ENCODE measurements around the gene CPNE1. TPM values are rescaled to one million over a fixed set of nuclear protein-coding genes. Genes with fewer than 3 reads are reported as not detected.

The CPNE1 gene
- total and polyA plus RNA-seq, 12 donors, result 63.9 to 464 (median 160) TPM

Small RNA genes lying within 50 kb of the gene (small RNA-seq; reads per million reads assigned to genes)
- gene RNU6-759P, result 0 reads per million in 2 donors
- 0 reads per million in 2 donors for gene RPL37P1

Other genes starting within 250 kb of the CPNE1 start
- under 1 TPM in 4 of 9 donors, not detected in 5; 0.16 to 0.28 (median 0.21) TPM for gene GDF5, start 226.7 kb downstream of the CPNE1 start, total RNA-seq
- gene GDF5, start 226.7 kb downstream of the CPNE1 start, polyA plus RNA-seq, result under 1 TPM in 2 of 3 donors, not detected in 1; 0.13 to 0.16 TPM
- gene CEP250, start 209.3 kb downstream of the CPNE1 start, total RNA-seq, result 10 to 100 TPM; 14.1 to 36.9 (median 26.4) TPM
- 10 to 100 TPM; 12.6 to 49.8 (median 15.2) TPM for gene CEP250, start 209.3 kb downstream of the CPNE1 start, polyA plus RNA-seq
- gene C20orf173, start 135.2 kb downstream of the CPNE1 start, total RNA-seq, result not detected
- gene C20orf173, start 135.2 kb downstream of the CPNE1 start, polyA plus RNA-seq, result not detected
- gene ERGIC3, start 122.8 kb downstream of the CPNE1 start, total RNA-seq, result 100 to 1,000 TPM; 233 to 386 (median 275) TPM
- 100 to 1,000 TPM; 217 to 351 (median 221) TPM for gene ERGIC3, start 122.8 kb downstream of the CPNE1 start, polyA plus RNA-seq
- gene SPAG4, start 49.1 kb downstream of the CPNE1 start, total RNA-seq, result 10 to 100 TPM in 6 of 9 donors, 1 to 10 TPM in 3; 5.1 to 32.0 (median 14.3) TPM
- 10 to 100 TPM in 2 of 3 donors, 1 to 10 TPM in 1; 2.7 to 15.4 (median 12.5) TPM for gene SPAG4, start 49.1 kb downstream of the CPNE1 start, polyA plus RNA-seq
- gene RBM12, start within 50 bp of the CPNE1 start, total RNA-seq, result 10 to 100 TPM; 18.9 to 98.6 (median 57.7) TPM
- gene RBM12, start within 50 bp of the CPNE1 start, polyA plus RNA-seq, result 10 to 100 TPM in 2 of 3 donors, 1 to 10 TPM in 1; 7.7 to 93.5 (median 13.1) TPM
- gene NFS1, start 34.5 kb upstream of the CPNE1 start, total RNA-seq, result 100 to 1,000 TPM in 6 of 9 donors, 10 to 100 TPM in 3; 40.1 to 129 (median 114) TPM
- 10 to 100 TPM; 60.3 to 97.1 (median 73.1) TPM for gene NFS1, start 34.5 kb upstream of the CPNE1 start, polyA plus RNA-seq
- gene ROMO1, start 34.5 kb upstream of the CPNE1 start, total RNA-seq, result 100 to 1,000 TPM; 154 to 477 (median 256) TPM
- gene ROMO1, start 34.5 kb upstream of the CPNE1 start, polyA plus RNA-seq, result 1,000 to 10,000 TPM in 1 of 3 donors, 100 to 1,000 TPM in 1, 10 to 100 TPM in 1; 50.1 to 1,321 (median 664) TPM
- 100 to 1,000 TPM; 111 to 581 (median 238) TPM for gene RBM39, start 77.4 kb upstream of the CPNE1 start, total RNA-seq
- gene RBM39, start 77.4 kb upstream of the CPNE1 start, polyA plus RNA-seq, result 100 to 1,000 TPM; 278 to 714 (median 656) TPM
- 10 to 100 TPM; 17.0 to 45.1 (median 32.1) TPM for gene PHF20, start 107.1 kb upstream of the CPNE1 start, total RNA-seq
- 10 to 100 TPM; 15.0 to 27.8 (median 17.8) TPM for gene PHF20, start 107.1 kb upstream of the CPNE1 start, polyA plus RNA-seq